H9 (cell line): ENCODE results near the gene RSPH9. TPM values are rescaled to one million over a fixed set of nuclear protein-coding genes. Genes with fewer than 3 reads are reported as not detected.

Source experiments
- DNase-seq: peaks from one replicate; pipeline ENCODE4 v3.0.0-alpha.2; 2017
- H2AFZ ChIP-seq: one replicate; pipeline ENCODE4 v1.6.1; 2013; ENCODE audit warnings: mild to moderate bottlenecking, low read length, control low read depth, moderate library complexity
- H2AK5ac ChIP-seq: 2 replicates; pipeline ENCODE4 v1.6.1; 2013; ENCODE audit warnings: low read length, control low read depth, mixed read lengths; ENCODE audit not compliant: insufficient read length
- H2BK120ac ChIP-seq: one replicate; pipeline ENCODE4 v1.6.1; 2013; ENCODE audit warnings: low read depth, mild to moderate bottlenecking, low read length, control low read depth, inconsistent platforms; ENCODE audit not compliant: poor library complexity, severe bottlenecking
- H2BK12ac ChIP-seq: 2 replicates; pipeline ENCODE4 v1.6.1; 2013; ENCODE audit warnings: low read length, control low read depth, mixed read lengths, low read depth; ENCODE audit not compliant: insufficient read length
- H2BK15ac ChIP-seq: 2 replicates; pipeline ENCODE4 v1.6.1; 2013; ENCODE audit warnings: low read depth, low read length, control low read depth
- H2BK20ac ChIP-seq: one replicate; pipeline ENCODE4 v1.6.1; 2013; ENCODE audit warnings: low read depth, mild to moderate bottlenecking, low read length, control low read depth, inconsistent platforms; ENCODE audit not compliant: poor library complexity, severe bottlenecking
- H2BK5ac ChIP-seq: 2 replicates; pipeline ENCODE4 v1.6.1; 2013; ENCODE audit warnings: low read length, control low read depth, mixed read lengths; ENCODE audit not compliant: insufficient read length
- H3K14ac ChIP-seq: 2 replicates; pipeline ENCODE4 v1.6.1; 2013; ENCODE audit warnings: low read length, control low read depth; ENCODE audit not compliant: insufficient read depth
- H3K18ac ChIP-seq: 2 replicates; pipeline ENCODE4 v1.6.1; 2013; ENCODE audit warnings: low read depth, mild to moderate bottlenecking, mixed read lengths, low read length, control low read depth; ENCODE audit not compliant: insufficient read length
- H3K23ac ChIP-seq: 2 replicates; pipeline ENCODE4 v1.6.1; 2013; ENCODE audit warnings: low read length, control low read depth, mixed read lengths, low read depth; ENCODE audit not compliant: insufficient read length
- H3K23me2 ChIP-seq: 2 replicates; pipeline ENCODE4 v1.6.1; 2013; ENCODE audit warnings: low read depth, mild to moderate bottlenecking, mixed read lengths, low read length, control low read depth; ENCODE audit not compliant: insufficient read length, poor library complexity, severe bottlenecking
- H3K27ac ChIP-seq: 2 replicates; pipeline ENCODE4 v1.5.1; 2013; ENCODE audit warnings: low read length, control low read depth, mixed read lengths, low read depth; ENCODE audit not compliant: insufficient read length
- H3K27me3 ChIP-seq: 2 replicates; pipeline ENCODE4 v1.6.1; 2013; ENCODE audit warnings: low read length, control low read depth, inconsistent platforms; ENCODE audit not compliant: insufficient read depth
- H3K4ac ChIP-seq: 2 replicates; pipeline ENCODE4 v1.6.1; 2013; ENCODE audit warnings: low read depth, mild to moderate bottlenecking, control low read depth, inconsistent platforms, low read length, moderate library complexity
- H3K4me1 ChIP-seq: 2 replicates; pipeline ENCODE4 v1.6.1; 2013; ENCODE audit warnings: low read length, control low read depth, inconsistent platforms; ENCODE audit not compliant: insufficient read depth
- H3K4me2 ChIP-seq: 2 replicates; pipeline ENCODE4 v1.6.1; 2013; ENCODE audit warnings: low read length, control low read depth, mixed read lengths; ENCODE audit not compliant: insufficient read length, insufficient read depth
- H3K56ac ChIP-seq: 2 replicates; pipeline ENCODE4 v1.6.1; 2013; ENCODE audit warnings: low read depth, mild to moderate bottlenecking, mixed read lengths, low read length, control low read depth; ENCODE audit not compliant: insufficient read length
- H3K79me1 ChIP-seq: 2 replicates; pipeline ENCODE4 v1.6.1; 2013; ENCODE audit warnings: low read depth, mild to moderate bottlenecking, moderate library complexity, low read length, control low read depth, inconsistent platforms; ENCODE audit not compliant: insufficient read depth, poor library complexity, severe bottlenecking
- H3K79me2 ChIP-seq: 2 replicates; pipeline ENCODE4 v1.6.1; 2013; ENCODE audit warnings: low read length, control low read depth, inconsistent platforms; ENCODE audit not compliant: insufficient read depth
- H3K9ac ChIP-seq: 2 replicates; pipeline ENCODE4 v1.6.1; 2013; ENCODE audit warnings: low read length, control low read depth, mixed read lengths; ENCODE audit not compliant: insufficient read length; ENCODE audit errors: extremely low read depth
- H3K9me3 ChIP-seq: one replicate; pipeline ENCODE4 v1.6.1; 2013; ENCODE audit warnings: low read depth, low read length, inconsistent platforms; ENCODE audit not compliant: control insufficient read depth
- H3T11ph ChIP-seq: one replicate; pipeline ENCODE4 v1.6.1; 2013; ENCODE audit warnings: mild to moderate bottlenecking, low read length, control low read depth, inconsistent platforms
- H4K20me1 ChIP-seq: one replicate; pipeline ENCODE4 v1.6.1; 2013; ENCODE audit not compliant: control insufficient read depth, insufficient read length, insufficient read depth
- H4K5ac ChIP-seq: 2 replicates; pipeline ENCODE4 v1.6.1; 2013; ENCODE audit warnings: low read depth, mild to moderate bottlenecking, mixed read lengths, low read length, control low read depth; ENCODE audit not compliant: insufficient read length
- H4K8ac ChIP-seq: replicated peaks from 2 replicates; pipeline ENCODE4 v1.6.1; 2013; ENCODE audit warnings: low read length, control low read depth, mixed read lengths, low read depth; ENCODE audit not compliant: insufficient read length
- H4K91ac ChIP-seq: 2 replicates; pipeline ENCODE4 v1.6.1; 2013; ENCODE audit warnings: low read depth, mild to moderate bottlenecking, moderate library complexity, mixed read lengths, low read length, control low read depth; ENCODE audit not compliant: insufficient read length
- H3K27ac Mint-ChIP-seq, 3 experiments: 2 replicates in 2 of 3; 3 replicates in 1 of 3; pipeline ENCODE4 v1.8.0; 2020 to 2021; ENCODE audit warnings: mixed read lengths in 3 of 3, mild to moderate bottlenecking in 1 of 3, moderate library complexity in 1 of 3
- H3K27me3 Mint-ChIP-seq: 2 replicates; pipeline ENCODE4 v1.8.0; 2021; ENCODE audit warnings: low read depth, mild to moderate bottlenecking, moderate library complexity, mixed read lengths
- H3K36me3 Mint-ChIP-seq, 3 experiments: 2 replicates in 2 of 3; 3 replicates in 1 of 3; pipeline ENCODE4 v1.8.0; 2020 to 2021; ENCODE audit warnings: low read depth in 3 of 3, mixed read lengths in 3 of 3; ENCODE audit not compliant: insufficient read depth in 1 of 3
- H3K4me1 Mint-ChIP-seq, 2 experiments: 2 replicates each; pipeline ENCODE4 v1.8.0; 2020; ENCODE audit warnings: mixed read lengths in 2 of 2
- H3K4me3 Mint-ChIP-seq, 2 experiments: 2 replicates in 1 of 2; 3 replicates in 1 of 2; pipeline ENCODE4 v1.8.0; 2020 to 2021; ENCODE audit warnings: mild to moderate bottlenecking in 2 of 2, mixed read lengths in 2 of 2, moderate library complexity in 1 of 2
- H3K9me3 Mint-ChIP-seq, 2 experiments: 2 replicates in 1 of 2; 3 replicates in 1 of 2; pipeline ENCODE4 v1.8.0; 2020; ENCODE audit warnings: mild to moderate bottlenecking in 2 of 2, mixed read lengths in 2 of 2, moderate library complexity in 1 of 2
- WGBS: extraction: QIAGEN DNeasy Blood & Tissue Kit; methylation state at CpG from one replicate; pipeline ENCODE4 v1.1.7; 2013; ENCODE audit warnings: missing lambda C conversion rate, low lambda C conversion rate, mixed read lengths; ENCODE audit not compliant: insufficient read length; ENCODE audit errors: extremely low coverage; 5-methylcytosine and 5-hydroxymethylcytosine counted together
- total RNA-seq: library from RNA; stranded (reverse); gene quantifications from 2 replicates; pipeline ENCODE4 v1.2.1, GENCODE V29; 2021
- TF ChIP-seq, protein P1 (sequence below): fragments of 200-600 bp; sonication (generic); conservative IDR thresholded peaks from 3 replicates; pipeline ENCODE4 v1.8.0; 2021; ENCODE audit warnings: antibody characterized with exemption, mild to moderate bottlenecking

The RSPH9 gene
- total RNA-seq, 1 experiment from 2014 or later, result 0.39 TPM

DNA sequence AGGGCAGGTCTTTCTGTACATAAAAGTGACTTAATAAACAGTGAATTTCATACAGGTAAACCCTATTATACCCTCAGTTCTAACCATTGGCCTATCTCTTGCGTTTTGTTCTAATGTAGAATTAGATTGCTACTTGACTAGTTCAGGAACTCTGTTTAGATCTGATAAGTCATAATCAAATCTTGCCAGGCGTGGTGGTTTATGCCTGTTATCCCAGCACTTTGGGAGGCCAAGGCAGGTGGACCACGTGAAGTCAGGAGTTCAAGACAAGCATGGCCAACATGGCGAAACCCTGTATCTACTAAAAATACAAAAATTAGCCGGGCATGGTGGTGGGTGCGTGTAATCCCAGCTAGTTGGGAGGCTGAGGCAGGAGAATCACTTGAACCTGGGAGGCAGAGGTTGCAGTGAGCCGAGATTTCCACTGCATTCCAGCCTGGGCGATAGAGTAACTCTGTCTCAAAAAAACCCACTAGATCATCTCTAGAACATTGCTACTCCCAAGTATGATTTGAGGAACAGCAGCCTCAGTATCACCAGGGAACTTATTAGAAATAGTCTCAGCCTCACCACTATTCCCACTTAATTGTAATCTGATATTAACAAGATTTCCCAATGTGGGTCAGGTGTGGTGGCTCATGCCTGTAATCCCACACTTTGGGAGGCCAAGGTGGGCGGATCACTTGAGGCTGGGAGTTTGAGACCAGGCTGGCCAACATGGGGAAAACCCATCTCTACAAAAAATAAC, 27.9 kb upstream of the RSPH9 start:
- no peak overlapping the region for H3K4me2 ChIP-seq

More for the DNA sequence above, 27.9 kb upstream of the RSPH9 start:
- H3K4me3 Mint-ChIP-seq, result no peak overlapping the region; a peak in 1 of 5 replicates
- no peaks in the 10 kb centered on the region for H3K9me3 Mint-ChIP-seq
- Histone ChIP-seq H4K20me1 (no peaks in the 10 kb centered on the region), H4K91ac (no peak overlapping the region), H2AFZ (no peak overlapping the region), H4K8ac (no peak overlapping the region), H3K9ac (no peak overlapping the region), H2BK5ac (no peak overlapping the region), H3K23me2 (no peaks in the 10 kb centered on the region), H2BK15ac (no peak overlapping the region), H4K5ac (no peak overlapping the region), H3K18ac (no peak overlapping the region), H2AK5ac (no peak overlapping the region), H3K4me1 (no peaks in the 10 kb centered on the region), H3T11ph (no peak overlapping the region), H3K4ac (no peak overlapping the region), H3K23ac (no peak overlapping the region), H2BK120ac (no peak overlapping the region), H2BK12ac (no peak overlapping the region), H3K14ac (no peak overlapping the region), H3K27me3 (no peaks in the 10 kb centered on the region), H3K9me3 (no peaks in the 10 kb centered on the region), H3K79me1 (no peaks in the 10 kb centered on the region), H3K79me2 (no peaks in the 10 kb centered on the region), H3K56ac (no peak overlapping the region), H3K27ac (no peak overlapping the region), H2BK20ac (no peak overlapping the region)
- no peaks in the 10 kb centered on the region for H3K4me1 Mint-ChIP-seq
- no peak for DNase-seq
- H3K36me3 Mint-ChIP-seq, result peaks cover 11 to 50% (median 38%) of the 10 kb centered on the region in 3 experiments; a peak in 6 of 7 replicates
- no peaks in the 10 kb centered on the region for H3K27me3 Mint-ChIP-seq
- TF ChIP-seq, protein P1, sequence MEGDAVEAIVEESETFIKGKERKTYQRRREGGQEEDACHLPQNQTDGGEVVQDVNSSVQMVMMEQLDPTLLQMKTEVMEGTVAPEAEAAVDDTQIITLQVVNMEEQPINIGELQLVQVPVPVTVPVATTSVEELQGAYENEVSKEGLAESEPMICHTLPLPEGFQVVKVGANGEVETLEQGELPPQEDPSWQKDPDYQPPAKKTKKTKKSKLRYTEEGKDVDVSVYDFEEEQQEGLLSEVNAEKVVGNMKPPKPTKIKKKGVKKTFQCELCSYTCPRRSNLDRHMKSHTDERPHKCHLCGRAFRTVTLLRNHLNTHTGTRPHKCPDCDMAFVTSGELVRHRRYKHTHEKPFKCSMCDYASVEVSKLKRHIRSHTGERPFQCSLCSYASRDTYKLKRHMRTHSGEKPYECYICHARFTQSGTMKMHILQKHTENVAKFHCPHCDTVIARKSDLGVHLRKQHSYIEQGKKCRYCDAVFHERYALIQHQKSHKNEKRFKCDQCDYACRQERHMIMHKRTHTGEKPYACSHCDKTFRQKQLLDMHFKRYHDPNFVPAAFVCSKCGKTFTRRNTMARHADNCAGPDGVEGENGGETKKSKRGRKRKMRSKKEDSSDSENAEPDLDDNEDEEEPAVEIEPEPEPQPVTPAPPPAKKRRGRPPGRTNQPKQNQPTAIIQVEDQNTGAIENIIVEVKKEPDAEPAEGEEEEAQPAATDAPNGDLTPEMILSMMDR, result no peak
- no peak overlapping the region for H3K27ac Mint-ChIP-seq
- no CpG with 5 or more reads among the region's 9 CpGs for WGBS
